WTC11 (cell line): ENCODE results near the gene FAM171A1. TPM values are rescaled to one million over a fixed set of nuclear protein-coding genes. Genes with fewer than 3 reads are reported as not detected.

ENCODE experiments used
- ATAC-seq: fragments of 200-7000 bp; cut with Tn5 transposase; 2 replicates; pipeline ENCODE4 v1.10.0; 2021; ENCODE audit warnings: mild to moderate bottlenecking, moderate library complexity
- CTCF ChIA-PET: fragments of 300-600 bp; sonication (Branson Sonifier 250); formaldehyde crosslinking; loops from one replicate; lab custom pipeline; 2021; ENCODE audit warnings: antibody characterized with exemption; lab: Charles Lee
- POLR2A ChIA-PET: fragments of 350-600 bp; sonication (Branson Sonifier 250); formaldehyde crosslinking; loops from one replicate; lab custom pipeline; 2021; ENCODE audit warnings: antibody characterized with exemption; lab: Charles Lee
- DNase-seq: peaks from one replicate; pipeline ENCODE4 v3.0.0; 2021; ENCODE audit warnings: low spot score
- H3K27ac Mint-ChIP-seq: 2 replicates; pipeline ENCODE4 v1.8.0; 2021; ENCODE audit warnings: mixed read lengths
- H3K27me3 Mint-ChIP-seq: 2 replicates; pipeline ENCODE4 v1.8.0; 2021; ENCODE audit warnings: low read depth, mild to moderate bottlenecking, moderate library complexity, mixed read lengths
- H3K36me3 Mint-ChIP-seq: 2 replicates; pipeline ENCODE4 v1.8.0; 2021; ENCODE audit warnings: mixed read lengths
- H3K4me1 Mint-ChIP-seq: 2 replicates; pipeline ENCODE4 v1.8.0; 2022; ENCODE audit warnings: mixed read lengths
- H3K4me3 Mint-ChIP-seq: 2 replicates; pipeline ENCODE4 v1.8.0; 2021; ENCODE audit warnings: mild to moderate bottlenecking, moderate library complexity, mixed read lengths
- H3K9me3 Mint-ChIP-seq: 2 replicates; pipeline ENCODE4 v1.8.0; 2021; ENCODE audit warnings: mixed read lengths
- AFF4 ChIP-seq: sonication (generic); formaldehyde crosslinking; IDR thresholded peaks from 2 replicates; pipeline ENCODE4 v1.8.1; 2023; ENCODE audit warnings: mild to moderate bottlenecking, missing genetic modification reagents, borderline replicate concordance
- KAT7 ChIP-seq: sonication (generic); formaldehyde crosslinking; IDR thresholded peaks from 2 replicates; pipeline ENCODE4 v1.8.1; 2023; ENCODE audit warnings: missing genetic modification reagents, mild to moderate bottlenecking, borderline replicate concordance
- MXD4 ChIP-seq: fragments of 250-450 bp; sonication (Bioruptor Pico); IDR thresholded peaks from 2 replicates; pipeline ENCODE4 v1.8.0; 2021; ENCODE audit warnings: mild to moderate bottlenecking, moderate library complexity, borderline replicate concordance
- NFE2L1 ChIP-seq: sonication (generic); formaldehyde crosslinking; IDR thresholded peaks from 2 replicates; pipeline ENCODE4 v1.8.1; 2023; ENCODE audit warnings: missing genetic modification reagents
- NR3C1 ChIP-seq: sonication (generic); formaldehyde crosslinking; conservative IDR thresholded peaks from 2 replicates; pipeline ENCODE4 v1.8.1; 2023; ENCODE audit warnings: low read depth, mild to moderate bottlenecking, missing genetic modification reagents
- PRRX2 ChIP-seq: fragments of 250-450 bp; sonication (Bioruptor Pico); IDR thresholded peaks from 2 replicates; pipeline ENCODE4 v1.8.0; 2021; ENCODE audit warnings: mild to moderate bottlenecking
- ZBTB21 ChIP-seq: sonication (generic); formaldehyde crosslinking; IDR thresholded peaks from 2 replicates; pipeline ENCODE4 v1.8.1; 2023; ENCODE audit warnings: mild to moderate bottlenecking, missing genetic modification reagents, borderline replicate concordance
- ZBTB43 ChIP-seq: sonication (generic); formaldehyde crosslinking; IDR thresholded peaks from 2 replicates; pipeline ENCODE4 v1.8.1; 2023; ENCODE audit warnings: mild to moderate bottlenecking, missing genetic modification reagents
- ZNF121 ChIP-seq: sonication (generic); formaldehyde crosslinking; IDR thresholded peaks from 2 replicates; pipeline ENCODE4 v1.8.0; 2023; ENCODE audit warnings: missing genetic modification reagents
- ZNF138 ChIP-seq: sonication (generic); formaldehyde crosslinking; conservative IDR thresholded peaks from 2 replicates; pipeline ENCODE4 v1.8.1; 2022; ENCODE audit warnings: mild to moderate bottlenecking, moderate library complexity, missing genetic modification reagents
- ZNF396 ChIP-seq: fragments of 250-450 bp; sonication (Bioruptor Pico); IDR thresholded peaks from 2 replicates; pipeline ENCODE4 v1.8.0; 2021; ENCODE audit warnings: mild to moderate bottlenecking, moderate library complexity, borderline replicate concordance
- ZNF423 ChIP-seq: fragments of 250-450 bp; sonication (Bioruptor Pico); IDR thresholded peaks from 2 replicates; pipeline ENCODE4 v2.1.2; 2022; ENCODE audit warnings: mild to moderate bottlenecking, moderate library complexity
- total RNA-seq: library from RNA; stranded (reverse); gene quantifications from 3 replicates; pipeline ENCODE4 v1.2.3, GENCODE V29; 2021
- TF ChIP-seq, protein P1 (sequence below): fragments of 250-450 bp; sonication (Bioruptor Pico); IDR thresholded peaks from 2 replicates; pipeline ENCODE4 v1.9.0; 2021; ENCODE audit warnings: mild to moderate bottlenecking, borderline replicate concordance
- TF ChIP-seq, protein P2 (sequence below): sonication (generic); formaldehyde crosslinking; IDR thresholded peaks from 2 replicates; pipeline ENCODE4 v1.8.0; 2022; ENCODE audit warnings: mild to moderate bottlenecking, missing genetic modification reagents
- TF ChIP-seq, protein P3 (sequence below): sonication (generic); formaldehyde crosslinking; IDR thresholded peaks from 2 replicates; pipeline ENCODE4 v1.8.1; 2022; ENCODE audit warnings: low read depth, mild to moderate bottlenecking, moderate library complexity, missing genetic modification reagents, borderline replicate concordance
- TF ChIP-seq, protein P4 (sequence below): sonication (generic); formaldehyde crosslinking; IDR thresholded peaks from 2 replicates; pipeline ENCODE4 v1.8.1; 2022; ENCODE audit warnings: low read depth, missing genetic modification reagents, borderline replicate concordance

FAM171A1 gene
- total RNA-seq, 1 experiment from 2014 or later, result 33.9 TPM

GRCh38 chr10:15266117-15266516, 105.0 kb downstream of the FAM171A1 start (continued):
- TF ChIP-seq, protein P1, sequence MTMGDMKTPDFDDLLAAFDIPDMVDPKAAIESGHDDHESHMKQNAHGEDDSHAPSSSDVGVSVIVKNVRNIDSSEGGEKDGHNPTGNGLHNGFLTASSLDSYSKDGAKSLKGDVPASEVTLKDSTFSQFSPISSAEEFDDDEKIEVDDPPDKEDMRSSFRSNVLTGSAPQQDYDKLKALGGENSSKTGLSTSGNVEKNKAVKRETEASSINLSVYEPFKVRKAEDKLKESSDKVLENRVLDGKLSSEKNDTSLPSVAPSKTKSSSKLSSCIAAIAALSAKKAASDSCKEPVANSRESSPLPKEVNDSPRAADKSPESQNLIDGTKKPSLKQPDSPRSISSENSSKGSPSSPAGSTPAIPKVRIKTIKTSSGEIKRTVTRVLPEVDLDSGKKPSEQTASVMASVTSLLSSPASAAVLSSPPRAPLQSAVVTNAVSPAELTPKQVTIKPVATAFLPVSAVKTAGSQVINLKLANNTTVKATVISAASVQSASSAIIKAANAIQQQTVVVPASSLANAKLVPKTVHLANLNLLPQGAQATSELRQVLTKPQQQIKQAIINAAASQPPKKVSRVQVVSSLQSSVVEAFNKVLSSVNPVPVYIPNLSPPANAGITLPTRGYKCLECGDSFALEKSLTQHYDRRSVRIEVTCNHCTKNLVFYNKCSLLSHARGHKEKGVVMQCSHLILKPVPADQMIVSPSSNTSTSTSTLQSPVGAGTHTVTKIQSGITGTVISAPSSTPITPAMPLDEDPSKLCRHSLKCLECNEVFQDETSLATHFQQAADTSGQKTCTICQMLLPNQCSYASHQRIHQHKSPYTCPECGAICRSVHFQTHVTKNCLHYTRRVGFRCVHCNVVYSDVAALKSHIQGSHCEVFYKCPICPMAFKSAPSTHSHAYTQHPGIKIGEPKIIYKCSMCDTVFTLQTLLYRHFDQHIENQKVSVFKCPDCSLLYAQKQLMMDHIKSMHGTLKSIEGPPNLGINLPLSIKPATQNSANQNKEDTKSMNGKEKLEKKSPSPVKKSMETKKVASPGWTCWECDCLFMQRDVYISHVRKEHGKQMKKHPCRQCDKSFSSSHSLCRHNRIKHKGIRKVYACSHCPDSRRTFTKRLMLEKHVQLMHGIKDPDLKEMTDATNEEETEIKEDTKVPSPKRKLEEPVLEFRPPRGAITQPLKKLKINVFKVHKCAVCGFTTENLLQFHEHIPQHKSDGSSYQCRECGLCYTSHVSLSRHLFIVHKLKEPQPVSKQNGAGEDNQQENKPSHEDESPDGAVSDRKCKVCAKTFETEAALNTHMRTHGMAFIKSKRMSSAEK (CRISPR knock-in tag), result no peak
- no peak for TF ChIP-seq MXD4 (CRISPR knock-in tag)

DNA sequence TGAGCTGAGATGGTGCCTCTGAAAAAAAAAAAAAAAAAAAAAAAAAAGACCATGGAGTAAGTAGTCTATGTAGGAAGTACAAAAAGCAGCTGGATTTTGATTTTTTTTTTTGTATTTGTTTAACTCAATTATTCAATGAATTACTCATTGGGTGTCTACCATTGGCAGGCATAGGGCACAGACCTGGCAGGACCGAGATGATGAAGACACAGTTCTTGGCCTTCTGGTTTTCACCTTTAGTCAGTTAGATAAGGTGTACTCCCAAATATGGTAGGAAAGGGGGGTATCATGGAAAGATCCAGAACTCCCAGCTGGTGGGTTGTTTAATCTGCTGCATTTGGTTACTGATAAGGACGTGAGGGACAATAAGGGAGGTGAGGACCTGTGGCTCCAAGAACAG, 105.5 kb downstream of the FAM171A1 start:
- TF ChIP-seq PRRX2 (CRISPR knock-in tag) (no peak), NFE2L1 (CRISPR knock-in tag) (no peak), NR3C1 (CRISPR knock-in tag) (no peak), ZBTB43 (no peak), KAT7 (CRISPR knock-in tag) (no peak), ZNF396 (CRISPR knock-in tag) (no peak), ZNF423 (CRISPR knock-in tag) (no peak), MXD4 (CRISPR knock-in tag) (no peak), ZBTB21 (CRISPR knock-in tag) (no peak)
- TF ChIP-seq, protein P2, sequence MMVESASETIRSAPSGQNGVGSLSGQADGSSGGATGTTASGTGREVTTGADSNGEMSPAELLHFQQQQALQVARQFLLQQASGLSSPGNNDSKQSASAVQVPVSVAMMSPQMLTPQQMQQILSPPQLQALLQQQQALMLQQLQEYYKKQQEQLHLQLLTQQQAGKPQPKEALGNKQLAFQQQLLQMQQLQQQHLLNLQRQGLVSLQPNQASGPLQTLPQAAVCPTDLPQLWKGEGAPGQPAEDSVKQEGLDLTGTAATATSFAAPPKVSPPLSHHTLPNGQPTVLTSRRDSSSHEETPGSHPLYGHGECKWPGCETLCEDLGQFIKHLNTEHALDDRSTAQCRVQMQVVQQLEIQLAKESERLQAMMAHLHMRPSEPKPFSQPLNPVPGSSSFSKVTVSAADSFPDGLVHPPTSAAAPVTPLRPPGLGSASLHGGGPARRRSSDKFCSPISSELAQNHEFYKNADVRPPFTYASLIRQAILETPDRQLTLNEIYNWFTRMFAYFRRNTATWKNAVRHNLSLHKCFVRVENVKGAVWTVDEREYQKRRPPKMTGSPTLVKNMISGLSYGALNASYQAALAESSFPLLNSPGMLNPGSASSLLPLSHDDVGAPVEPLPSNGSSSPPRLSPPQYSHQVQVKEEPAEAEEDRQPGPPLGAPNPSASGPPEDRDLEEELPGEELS (CRISPR knock-in tag), result no peak
- DNase-seq (no peak), ATAC-seq (no peak)
- CTCF ChIA-PET, result no interaction called here
- Mint-ChIP-seq H3K9me3 (peaks cover 14% of the 10 kb centered on the region), H3K4me3 (no peak overlapping the region), H3K27ac (no peak overlapping the region), H3K4me1 (no peaks in the 10 kb centered on the region), H3K36me3 (peaks cover 29% of the 10 kb centered on the region), H3K27me3 (0 out of 2 replicates have a peak, but pooled peaks cover 3% of the 10 kb centered on the region)
- POLR2A ChIA-PET, result no interaction called here

DNA sequence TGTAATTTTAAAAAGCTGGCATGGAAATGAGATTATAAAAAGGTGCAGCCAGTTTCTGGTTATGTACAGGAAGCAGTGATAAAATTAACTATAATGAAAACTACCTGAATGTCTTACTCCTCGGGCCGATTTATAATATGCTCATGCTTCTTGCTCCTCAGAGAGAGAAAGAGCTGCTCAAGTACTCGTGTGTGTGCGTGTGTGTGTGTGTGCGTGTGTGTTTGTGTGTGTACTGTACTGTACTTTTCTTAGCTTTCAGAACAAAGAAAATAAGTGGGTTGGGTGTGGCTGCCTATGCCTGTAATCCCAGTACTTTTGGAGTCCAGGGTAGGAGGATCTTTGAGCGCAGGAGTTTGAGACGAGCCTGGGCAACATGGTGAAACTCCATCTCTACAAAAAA, 106.0 kb downstream of the FAM171A1 start:
- Mint-ChIP-seq H3K4me3 (no peak overlapping the region), H3K27ac (no peak overlapping the region), H3K27me3 (0 out of 2 replicates have a peak, but pooled peaks cover 3% of the 10 kb centered on the region), H3K36me3 (peaks cover 24% of the 10 kb centered on the region), H3K9me3 (peaks cover 14% of the 10 kb centered on the region), H3K4me1 (no peaks in the 10 kb centered on the region)
- TF ChIP-seq AFF4 (no peak), ZNF138 (no peak), ZNF121 (CRISPR knock-in tag) (no peak), ZBTB21 (CRISPR knock-in tag) (no peak)
- TF ChIP-seq, protein P3, sequence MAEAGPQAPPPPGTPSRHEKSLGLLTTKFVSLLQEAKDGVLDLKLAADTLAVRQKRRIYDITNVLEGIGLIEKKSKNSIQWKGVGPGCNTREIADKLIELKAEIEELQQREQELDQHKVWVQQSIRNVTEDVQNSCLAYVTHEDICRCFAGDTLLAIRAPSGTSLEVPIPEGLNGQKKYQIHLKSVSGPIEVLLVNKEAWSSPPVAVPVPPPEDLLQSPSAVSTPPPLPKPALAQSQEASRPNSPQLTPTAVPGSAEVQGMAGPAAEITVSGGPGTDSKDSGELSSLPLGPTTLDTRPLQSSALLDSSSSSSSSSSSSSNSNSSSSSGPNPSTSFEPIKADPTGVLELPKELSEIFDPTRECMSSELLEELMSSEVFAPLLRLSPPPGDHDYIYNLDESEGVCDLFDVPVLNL (CRISPR knock-in tag), result no peak
- TF ChIP-seq, protein P4, sequence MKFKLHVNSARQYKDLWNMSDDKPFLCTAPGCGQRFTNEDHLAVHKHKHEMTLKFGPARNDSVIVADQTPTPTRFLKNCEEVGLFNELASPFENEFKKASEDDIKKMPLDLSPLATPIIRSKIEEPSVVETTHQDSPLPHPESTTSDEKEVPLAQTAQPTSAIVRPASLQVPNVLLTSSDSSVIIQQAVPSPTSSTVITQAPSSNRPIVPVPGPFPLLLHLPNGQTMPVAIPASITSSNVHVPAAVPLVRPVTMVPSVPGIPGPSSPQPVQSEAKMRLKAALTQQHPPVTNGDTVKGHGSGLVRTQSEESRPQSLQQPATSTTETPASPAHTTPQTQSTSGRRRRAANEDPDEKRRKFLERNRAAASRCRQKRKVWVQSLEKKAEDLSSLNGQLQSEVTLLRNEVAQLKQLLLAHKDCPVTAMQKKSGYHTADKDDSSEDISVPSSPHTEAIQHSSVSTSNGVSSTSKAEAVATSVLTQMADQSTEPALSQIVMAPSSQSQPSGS (CRISPR knock-in tag), result no peak
- DNase-seq (no peak), ATAC-seq (no peak)
- ChIA-PET CTCF (interaction anchor here (0.8 to 1.1 kb wide), 2 partner anchors 20 to 36 kb away, joined by 3 to 5 read pairs; no protein-coding TSS in a partner anchor), POLR2A (no interaction called here)
